ENCODE measurements around the gene MIER3. TPM values are rescaled to one million over a fixed set of nuclear protein-coding genes. Genes with fewer than 3 reads are reported as not detected.

Gene MIER3
- polyA plus RNA-seq, 1 of the 3 experiments (the other 2 are of a cell fraction): 3.8 TPM

GRCh38 chr5:56993241-56993640 is 41.3 kb upstream of the MIER3 start:
- Histone ChIP-seq H3K79me2 (ENCODE audit: insufficient read depth) (no peaks in the 10 kb centered on the region), H3K9ac (no peak overlapping the region), H3F3A (replicated peaks; ENCODE audit: insufficient read depth) (no peaks in the 10 kb centered on the region), H3K9me3 (no peaks in the 10 kb centered on the region), H3K4me1 (ENCODE audit: control insufficient read depth in 1 of 2, insufficient read depth in 2 of 2, low read depth in 1 of 2, low read length in 1 of 2) (no peaks in the 10 kb centered on the region), H3K4me3 (ENCODE audit: low read depth in 2 of 2, low read length in 1 of 2) (no peak overlapping the region), H3K9me2 (no peaks in the 10 kb centered on the region), H3K27me3 (ENCODE audit: insufficient read depth) (no peaks in the 10 kb centered on the region), H3K36me3 (replicated peaks in 1 of 2; ENCODE audit: control insufficient read depth in 1 of 2, insufficient read depth in 2 of 2, low read length in 1 of 2) (no peaks in the 10 kb centered on the region), H3K4me2 (no peak overlapping the region), H4K20me1 (ENCODE audit: insufficient read depth) (no peaks in the 10 kb centered on the region), H2AFZ (ENCODE audit: low read depth) (no peak overlapping the region), H3K27ac (ENCODE audit: low read depth in 2 of 2, low read length in 1 of 2) (no peak overlapping the region)
- TF ChIP-seq TEAD4 (IDR thresholded peaks at IDR 0.05; ENCODE audit: borderline replicate concordance, insufficient read depth) (no peak), RCOR1 (IDR thresholded peaks at IDR 0.05; ENCODE audit: low read length) (no peak), JUND (IDR thresholded peaks at IDR 0.05) (no peak)
- TF ChIP-seq, protein P1, sequence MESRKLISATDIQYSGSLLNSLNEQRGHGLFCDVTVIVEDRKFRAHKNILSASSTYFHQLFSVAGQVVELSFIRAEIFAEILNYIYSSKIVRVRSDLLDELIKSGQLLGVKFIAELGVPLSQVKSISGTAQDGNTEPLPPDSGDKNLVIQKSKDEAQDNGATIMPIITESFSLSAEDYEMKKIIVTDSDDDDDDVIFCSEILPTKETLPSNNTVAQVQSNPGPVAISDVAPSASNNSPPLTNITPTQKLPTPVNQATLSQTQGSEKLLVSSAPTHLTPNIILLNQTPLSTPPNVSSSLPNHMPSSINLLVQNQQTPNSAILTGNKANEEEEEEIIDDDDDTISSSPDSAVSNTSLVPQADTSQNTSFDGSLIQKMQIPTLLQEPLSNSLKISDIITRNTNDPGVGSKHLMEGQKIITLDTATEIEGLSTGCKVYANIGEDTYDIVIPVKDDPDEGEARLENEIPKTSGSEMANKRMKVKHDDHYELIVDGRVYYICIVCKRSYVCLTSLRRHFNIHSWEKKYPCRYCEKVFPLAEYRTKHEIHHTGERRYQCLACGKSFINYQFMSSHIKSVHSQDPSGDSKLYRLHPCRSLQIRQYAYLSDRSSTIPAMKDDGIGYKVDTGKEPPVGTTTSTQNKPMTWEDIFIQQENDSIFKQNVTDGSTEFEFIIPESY (IDR thresholded peaks at IDR 0.05; ENCODE audit: borderline replicate concordance, low read depth): no peak
- ChIA-PET POLR2A (no interaction called here), CTCF (interaction anchor here (1.2 kb wide), 1 partner anchor 20 kb away, joined by 3 read pairs; no protein-coding TSS in a partner anchor)
- whole genome bisulfite sequencing (ENCODE audit: low lambda C conversion rate): 42% methylated on average over 2 of the region's 2 CpGs
- DNase-seq: no peak

DNA sequence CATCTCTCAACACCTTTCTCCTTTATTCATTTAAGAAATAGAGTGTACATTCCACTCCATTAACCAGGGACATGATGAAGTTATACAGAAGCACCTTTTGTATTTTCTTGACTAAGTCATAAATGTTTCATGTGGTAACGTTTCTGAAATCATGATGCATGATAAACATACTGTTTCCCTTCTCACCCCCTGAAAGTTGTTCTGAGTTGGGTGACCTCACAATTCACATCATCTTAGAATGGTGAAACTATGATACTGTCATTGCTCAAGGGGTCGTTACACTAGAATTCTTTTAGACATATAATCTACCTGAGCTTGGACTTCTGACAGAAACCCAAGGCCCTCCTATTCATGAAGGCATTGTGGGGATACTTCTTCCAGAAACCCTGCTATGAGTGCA is 37.8 kb upstream of the MIER3 start:
- CTCF ChIA-PET: no interaction called here
- POLR2A ChIA-PET: no interaction called here
- no peaks in the 10 kb centered on the region for H3K36me3 ChIP-seq (replicated peaks in 1 of 2; ENCODE audit: control insufficient read depth in 1 of 2, insufficient read depth in 2 of 2, low read length in 1 of 2)
- H2AFZ ChIP-seq (ENCODE audit: low read depth): no peak overlapping the region
- DNase-seq: no peak
- no peaks in the 10 kb centered on the region for H3F3A ChIP-seq (replicated peaks; ENCODE audit: insufficient read depth)
- 25% methylated on average over 2 of the region's 2 CpGs for WGBS (ENCODE audit: low lambda C conversion rate)
- H3K9me3 ChIP-seq: no peaks in the 10 kb centered on the region
- H3K79me2 ChIP-seq (ENCODE audit: insufficient read depth): no peaks in the 10 kb centered on the region
- H3K4me3 ChIP-seq (ENCODE audit: low read depth in 2 of 2, low read length in 1 of 2): no peak overlapping the region
- H3K4me2 ChIP-seq: no peak overlapping the region
- no peaks in the 10 kb centered on the region for H3K27me3 ChIP-seq (ENCODE audit: insufficient read depth)
- no peaks in the 10 kb centered on the region for H4K20me1 ChIP-seq (ENCODE audit: insufficient read depth)
- H3K9me2 ChIP-seq: no peaks in the 10 kb centered on the region
- H3K27ac ChIP-seq (ENCODE audit: low read depth in 2 of 2, low read length in 1 of 2): no peak overlapping the region
- no peak overlapping the region for H3K9ac ChIP-seq
- H3K4me1 ChIP-seq (ENCODE audit: control insufficient read depth in 1 of 2, insufficient read depth in 2 of 2, low read depth in 1 of 2, low read length in 1 of 2): no peaks in the 10 kb centered on the region
- no peak for TF ChIP-seq PBX3 (IDR thresholded peaks at IDR 0.05)
- no peak for TF ChIP-seq RFX5 (IDR thresholded peaks at IDR 0.05; ENCODE audit: low read length)
- TF ChIP-seq USF1 (IDR thresholded peaks at IDR 0.05; ENCODE audit: borderline replicate concordance, low read depth): no peak
- no peak for TF ChIP-seq SIN3A (IDR thresholded peaks at IDR 0.05; ENCODE audit: borderline replicate concordance, low read depth, low read length)
- TF ChIP-seq, protein P2, sequence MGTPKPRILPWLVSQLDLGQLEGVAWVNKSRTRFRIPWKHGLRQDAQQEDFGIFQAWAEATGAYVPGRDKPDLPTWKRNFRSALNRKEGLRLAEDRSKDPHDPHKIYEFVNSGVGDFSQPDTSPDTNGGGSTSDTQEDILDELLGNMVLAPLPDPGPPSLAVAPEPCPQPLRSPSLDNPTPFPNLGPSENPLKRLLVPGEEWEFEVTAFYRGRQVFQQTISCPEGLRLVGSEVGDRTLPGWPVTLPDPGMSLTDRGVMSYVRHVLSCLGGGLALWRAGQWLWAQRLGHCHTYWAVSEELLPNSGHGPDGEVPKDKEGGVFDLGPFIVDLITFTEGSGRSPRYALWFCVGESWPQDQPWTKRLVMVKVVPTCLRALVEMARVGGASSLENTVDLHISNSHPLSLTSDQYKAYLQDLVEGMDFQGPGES (IDR thresholded peaks at IDR 0.05; ENCODE audit: low read depth, low read length): no peak
- TF ChIP-seq SMC3 (IDR thresholded peaks at IDR 0.05; ENCODE audit: low read depth, low read length): no peak
- TF ChIP-seq NFIC (IDR thresholded peaks at IDR 0.05; ENCODE audit: borderline replicate concordance): no peak
- TF ChIP-seq RXRA (IDR thresholded peaks at IDR 0.05; ENCODE audit: borderline replicate concordance, low read depth): no peak
- no peak for TF ChIP-seq JUND (IDR thresholded peaks at IDR 0.05)
- TF ChIP-seq MEF2A (IDR thresholded peaks at IDR 0.05; ENCODE audit: borderline replicate concordance, low read depth): no peak
- no peak for TF ChIP-seq RAD21 (IDR thresholded peaks at IDR 0.05; ENCODE audit: low read length)
- TF ChIP-seq CTCF (IDR thresholded peaks at IDR 0.05): no peak
- TF ChIP-seq TEAD4 (IDR thresholded peaks at IDR 0.05; ENCODE audit: borderline replicate concordance, insufficient read depth): no peak
- no peak for TF ChIP-seq FOXJ3 (CRISPR knock-in tag; IDR thresholded peaks at IDR 0.05)
- TF ChIP-seq, protein P3, sequence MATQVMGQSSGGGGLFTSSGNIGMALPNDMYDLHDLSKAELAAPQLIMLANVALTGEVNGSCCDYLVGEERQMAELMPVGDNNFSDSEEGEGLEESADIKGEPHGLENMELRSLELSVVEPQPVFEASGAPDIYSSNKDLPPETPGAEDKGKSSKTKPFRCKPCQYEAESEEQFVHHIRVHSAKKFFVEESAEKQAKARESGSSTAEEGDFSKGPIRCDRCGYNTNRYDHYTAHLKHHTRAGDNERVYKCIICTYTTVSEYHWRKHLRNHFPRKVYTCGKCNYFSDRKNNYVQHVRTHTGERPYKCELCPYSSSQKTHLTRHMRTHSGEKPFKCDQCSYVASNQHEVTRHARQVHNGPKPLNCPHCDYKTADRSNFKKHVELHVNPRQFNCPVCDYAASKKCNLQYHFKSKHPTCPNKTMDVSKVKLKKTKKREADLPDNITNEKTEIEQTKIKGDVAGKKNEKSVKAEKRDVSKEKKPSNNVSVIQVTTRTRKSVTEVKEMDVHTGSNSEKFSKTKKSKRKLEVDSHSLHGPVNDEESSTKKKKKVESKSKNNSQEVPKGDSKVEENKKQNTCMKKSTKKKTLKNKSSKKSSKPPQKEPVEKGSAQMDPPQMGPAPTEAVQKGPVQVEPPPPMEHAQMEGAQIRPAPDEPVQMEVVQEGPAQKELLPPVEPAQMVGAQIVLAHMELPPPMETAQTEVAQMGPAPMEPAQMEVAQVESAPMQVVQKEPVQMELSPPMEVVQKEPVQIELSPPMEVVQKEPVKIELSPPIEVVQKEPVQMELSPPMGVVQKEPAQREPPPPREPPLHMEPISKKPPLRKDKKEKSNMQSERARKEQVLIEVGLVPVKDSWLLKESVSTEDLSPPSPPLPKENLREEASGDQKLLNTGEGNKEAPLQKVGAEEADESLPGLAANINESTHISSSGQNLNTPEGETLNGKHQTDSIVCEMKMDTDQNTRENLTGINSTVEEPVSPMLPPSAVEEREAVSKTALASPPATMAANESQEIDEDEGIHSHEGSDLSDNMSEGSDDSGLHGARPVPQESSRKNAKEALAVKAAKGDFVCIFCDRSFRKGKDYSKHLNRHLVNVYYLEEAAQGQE (IDR thresholded peaks at IDR 0.05; ENCODE audit: low read depth, low read length): no peak
